SIG-M5 (cell line): ENCODE data around the gene CTBP2.

ENCODE experiments used
- DNase-seq: peaks from one replicate; lab custom pipeline; 2025; lab: John Stamatoyannopoulos, UW

CTBP2 gene

GRCh38 chr10:125125951-125126735, 34.2 kb downstream of the CTBP2 start:
- no peak for DNase-seq

- no peak for DNase-seq
Measured at GRCh38 chr10:125124907-125125306, 35.5 kb downstream of the CTBP2 start.

DNA sequence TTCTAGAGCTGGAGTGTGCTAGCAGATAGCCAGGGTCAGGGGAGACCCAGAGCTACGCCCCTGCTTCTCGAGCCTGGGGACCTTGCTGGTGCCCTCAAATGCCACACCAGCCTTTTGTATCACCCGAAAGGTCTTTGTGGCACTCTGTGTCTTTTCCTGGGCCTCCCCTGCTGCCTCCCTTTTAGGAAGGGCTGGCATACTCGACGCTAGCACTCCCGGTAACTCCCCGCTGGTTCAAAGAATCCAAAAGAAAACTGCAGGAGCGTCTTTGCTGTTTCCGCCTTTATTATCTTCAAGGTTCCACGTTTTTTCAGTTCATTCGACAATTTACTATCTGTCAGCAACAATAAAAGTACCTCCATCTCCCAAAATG, 36.3 kb downstream of the CTBP2 start:
- DNase-seq: no peak

- DNase-seq: no peak
Measured at GRCh38 chr10:125123476-125124114, 36.8 kb downstream of the CTBP2 start.

- no peak for DNase-seq
Measured at GRCh38 chr10:125122566-125122965, 37.8 kb downstream of the CTBP2 start.

- DNase-seq: no peak
Measured at GRCh38 chr10:125121003-125121402, 39.4 kb downstream of the CTBP2 start.

DNA sequence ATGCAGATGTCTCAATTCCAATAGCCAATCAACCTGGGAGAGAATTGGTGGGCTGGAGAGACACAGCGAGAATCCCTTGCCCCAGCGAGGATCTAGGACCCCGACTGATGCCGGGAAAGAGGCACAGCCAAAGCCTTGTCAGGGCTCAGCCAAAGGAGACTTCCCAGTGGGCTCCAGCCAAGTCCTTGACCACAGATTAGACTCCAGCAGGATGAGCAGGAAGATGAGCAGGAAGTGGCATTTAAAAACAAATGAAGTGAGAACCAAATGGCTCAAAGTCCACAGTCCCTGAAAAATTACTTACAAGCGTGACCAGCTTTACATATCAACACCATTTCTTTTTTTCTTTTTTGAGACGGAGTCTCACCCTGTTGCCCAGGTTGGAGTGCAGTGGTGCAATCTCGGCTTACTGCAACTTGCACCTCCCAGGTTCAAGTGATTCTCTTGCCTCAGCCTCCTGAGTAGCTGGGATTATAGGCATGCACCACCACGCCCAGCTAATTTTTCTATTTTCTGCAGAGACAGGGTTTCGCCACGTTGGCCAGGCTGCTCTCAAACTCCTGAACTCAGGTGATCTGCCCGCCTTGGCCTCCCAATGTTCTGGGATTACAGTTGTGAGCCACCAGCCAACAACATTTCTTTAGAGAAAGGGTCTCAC, 40.2 kb downstream of the CTBP2 start:
- DNase-seq: no peak

- DNase-seq: no peak
Measured at GRCh38 chr10:125118701-125119100, 41.7 kb downstream of the CTBP2 start.

DNA sequence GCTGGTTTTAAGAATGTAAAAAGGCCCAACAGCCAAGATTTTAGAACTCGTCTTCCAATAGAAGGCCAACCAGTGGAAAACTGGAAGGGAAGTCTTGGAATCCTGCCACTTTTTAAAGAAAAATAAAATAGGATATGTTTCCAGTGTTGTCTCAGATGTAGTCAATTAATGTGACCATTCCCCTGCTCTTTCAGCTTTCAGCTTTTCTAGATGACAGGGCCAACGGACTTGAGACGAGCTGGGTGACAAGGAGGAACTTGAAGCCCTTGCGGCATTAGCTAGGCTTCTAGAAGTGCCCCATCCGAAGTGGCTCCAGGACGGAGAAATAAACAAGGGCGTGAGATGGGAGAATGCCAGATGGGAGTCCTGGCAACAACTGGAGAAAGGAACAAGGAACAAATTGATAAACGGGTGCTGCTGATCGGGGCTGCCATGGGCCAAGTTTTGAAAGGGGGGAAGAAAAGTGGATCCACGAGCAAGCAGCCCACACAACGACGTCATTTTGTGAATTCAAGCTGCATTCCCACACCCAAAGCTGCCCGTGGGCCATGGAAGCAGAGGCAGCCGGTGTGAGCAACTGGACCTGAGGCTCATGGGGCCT, 42.3 kb downstream of the CTBP2 start:
- DNase-seq: no peak

DNA sequence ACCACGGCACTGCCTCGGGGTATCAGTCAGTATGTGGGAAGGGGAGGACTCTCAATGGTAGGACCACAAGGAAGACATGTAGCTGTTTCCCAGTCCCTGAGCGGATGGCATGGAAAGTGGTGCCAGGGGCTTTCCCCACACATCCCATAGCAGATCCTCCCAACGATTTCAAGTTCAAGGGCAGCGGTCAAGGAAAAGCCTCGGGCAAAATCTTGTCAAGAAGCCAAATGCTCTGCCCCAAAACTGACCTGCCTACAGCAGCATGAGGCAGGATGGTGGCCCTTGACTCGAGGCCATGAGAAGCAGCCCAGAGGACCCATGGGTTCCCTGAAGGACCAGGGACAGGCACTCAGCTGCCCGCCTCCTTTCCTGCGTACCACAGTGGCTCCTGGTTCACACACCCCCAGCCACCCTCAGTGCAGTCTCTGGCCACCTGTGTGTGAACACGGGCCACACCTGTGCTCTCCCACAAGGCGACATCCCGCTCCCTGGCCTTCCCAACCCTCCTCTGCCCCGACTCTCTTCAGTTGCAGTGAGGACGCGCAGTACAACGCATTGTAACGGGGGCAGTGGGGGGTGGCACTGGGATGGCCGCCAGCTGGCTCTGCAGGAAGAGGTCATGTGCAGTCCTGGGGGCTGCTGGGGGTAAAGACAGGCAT, 43.6 kb downstream of the CTBP2 start:
- DNase-seq: no peak

- DNase-seq: no peak
Measured at GRCh38 chr10:125116041-125116649, 44.2 kb downstream of the CTBP2 start.

DNA sequence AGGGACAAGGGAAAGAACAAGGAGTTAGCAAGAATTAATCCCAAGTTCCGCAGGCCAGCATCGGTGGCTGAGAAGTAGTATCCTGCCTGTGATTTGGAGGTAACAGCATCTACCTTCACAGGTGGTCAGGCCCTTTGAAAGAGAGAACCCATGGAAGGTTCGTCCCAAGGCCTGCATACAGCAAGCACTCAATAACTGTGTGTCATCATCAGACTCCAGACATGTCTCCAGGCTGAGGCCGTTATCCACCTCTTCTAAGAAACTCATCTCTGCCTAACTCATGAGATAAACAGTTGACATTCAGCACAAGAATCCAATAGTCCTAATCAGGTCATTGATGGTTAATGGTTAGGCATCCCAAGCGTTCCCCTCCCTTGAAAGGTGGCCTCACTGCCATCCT, 45.0 kb downstream of the CTBP2 start:
- no peak for DNase-seq

DNA sequence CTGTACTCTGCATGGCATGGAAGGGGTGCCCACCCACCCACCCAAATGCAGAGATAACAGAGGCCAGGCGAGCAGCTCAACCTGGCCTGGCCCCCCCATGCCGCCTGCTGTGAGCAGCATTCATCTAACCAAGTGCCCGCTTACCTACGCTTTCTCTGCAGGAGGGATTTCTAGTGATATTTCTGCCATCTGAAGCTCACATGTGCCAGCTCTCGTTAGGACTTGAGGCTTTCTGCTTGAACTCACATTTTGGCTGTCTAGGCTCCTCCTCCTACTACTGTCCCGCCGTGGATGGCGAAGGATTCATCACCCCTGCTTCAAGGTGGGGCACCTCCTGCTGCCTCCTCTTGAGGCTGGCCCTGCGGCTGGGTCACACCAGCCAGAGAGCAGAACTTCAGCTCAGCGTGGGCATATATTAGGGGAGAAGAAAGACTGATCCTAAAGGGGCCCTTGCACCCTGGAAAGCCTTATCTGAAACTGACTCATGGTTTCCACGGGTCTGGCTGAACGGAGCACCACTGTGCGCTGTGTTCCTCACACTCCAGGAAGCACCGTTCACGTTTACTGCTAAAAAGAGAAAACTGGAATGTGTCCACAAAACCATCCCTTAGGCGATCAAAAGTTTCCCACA, 45.5 kb downstream of the CTBP2 start:
- no peak for DNase-seq

GRCh38 chr10:125113691-125114371, 46.5 kb downstream of the CTBP2 start:
- no peak for DNase-seq

DNA sequence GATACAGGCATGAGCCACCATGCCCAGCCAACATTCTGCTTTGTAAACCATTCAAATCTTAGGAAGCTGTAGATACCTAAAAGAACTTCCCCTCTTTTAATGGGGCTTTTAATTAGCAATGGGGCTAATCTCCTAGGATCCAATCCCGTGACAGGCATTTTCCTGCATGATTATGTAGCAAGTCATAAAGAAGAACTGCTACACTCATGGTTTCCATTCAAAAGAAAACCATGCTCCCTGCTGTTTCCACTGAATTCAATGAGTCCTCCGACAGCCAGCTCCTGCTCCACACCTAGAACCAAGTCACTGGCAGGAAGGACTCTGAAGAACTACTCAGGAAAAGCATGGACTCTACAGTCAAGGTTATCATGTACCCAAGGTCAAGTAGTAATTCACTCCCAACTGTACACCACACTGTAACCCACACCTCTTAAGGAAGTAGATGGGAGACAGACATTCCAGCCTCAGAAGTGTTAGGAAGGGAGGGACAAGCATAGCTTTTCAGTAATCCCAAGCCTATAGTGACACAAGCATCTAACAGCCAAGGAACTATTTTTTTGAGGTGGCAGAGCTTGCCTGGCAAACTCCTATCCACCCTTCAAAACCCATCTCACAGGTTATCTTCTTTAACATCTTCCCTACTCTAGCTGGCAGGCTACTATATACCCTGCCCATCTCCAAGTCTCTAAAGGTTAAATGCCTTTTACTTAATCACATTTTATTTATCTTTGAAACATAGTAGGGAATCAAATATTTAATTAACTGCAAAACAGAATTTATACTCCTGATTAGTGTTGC, 47.5 kb downstream of the CTBP2 start:
- DNase-seq: no peak

GRCh38 chr10:125111118-125111727, 49.1 kb downstream of the CTBP2 start:
- DNase-seq: no peak

DNA sequence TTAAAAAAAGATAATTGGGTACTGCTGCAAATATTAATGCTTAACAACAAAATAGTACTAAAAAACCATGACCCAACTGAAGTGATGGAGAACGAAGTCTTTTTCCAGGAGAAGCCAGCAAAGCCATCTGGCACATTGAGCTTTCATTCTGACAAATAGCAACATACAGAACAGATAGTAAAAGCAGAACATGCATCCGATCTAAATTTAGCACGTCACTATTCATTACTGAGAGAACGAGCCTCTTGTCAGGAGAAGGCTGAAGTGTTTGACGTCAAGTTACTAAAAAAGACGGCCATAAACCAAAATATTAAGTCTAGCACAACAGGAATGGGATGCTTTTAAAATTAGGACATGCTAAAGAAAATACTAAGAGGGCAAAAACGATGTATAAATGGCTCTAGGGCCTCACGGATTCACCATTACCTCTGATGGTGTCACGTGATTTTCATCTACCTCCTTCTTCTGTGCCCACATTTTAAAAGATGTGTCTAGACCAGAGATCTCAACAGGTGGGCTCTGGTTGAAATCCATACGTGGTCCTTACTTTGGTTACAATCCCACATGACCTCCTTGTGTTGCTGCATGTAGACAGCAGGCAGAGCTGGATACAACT, 52.3 kb downstream of the CTBP2 start:
- no peak for DNase-seq

- no peak for DNase-seq
Measured at GRCh38 chr10:125107166-125107949, 53.0 kb downstream of the CTBP2 start.
